GM12878 (cell line): ENCODE results near the gene APOBEC3B. TPM values are rescaled to one million over a fixed set of nuclear protein-coding genes. Genes with fewer than 3 reads are reported as not detected.

Experiments
- ATAC-seq: fragments of 200-7000 bp; cut with Tn5 transposase; 3 replicates; pipeline ENCODE4 v1.9.1; 2020; ENCODE audit warnings: mild to moderate bottlenecking, moderate library complexity
- BruUV-seq: library from RNA; stranded (reverse); fragments of 400-500 nt; replicated peaks from 2 replicates; lab custom pipeline; 2021; lab: Mats Ljungman, UMichigan
- CTCF ChIA-PET: fragments of 300-600 bp; sonication (Branson Sonifier 250); formaldehyde crosslinking; extraction: SDS; loops from one replicate; lab custom pipeline; 2021; ENCODE audit warnings: inconsistent platforms; lab: Yijun Ruan, JAX
- POLR2A ChIA-PET: fragments of 350-600 bp; formaldehyde crosslinking; extraction: SDS; loops from one replicate; lab custom pipeline; 2021; ENCODE audit warnings: inconsistent platforms; lab: Charles Lee
- RAD21 ChIA-PET: fragments of 300-600 bp; sonication (Branson Sonifier 250); formaldehyde crosslinking; loops from one replicate; lab custom pipeline; 2023; ENCODE audit warnings: antibody characterized with exemption; ENCODE audit not compliant: unreplicated experiment; lab: Charles Lee
- SMC1A ChIA-PET: fragments of 300-600 bp; sonication (Branson Sonifier 250); formaldehyde crosslinking; loops from one replicate; lab custom pipeline; 2023; ENCODE audit not compliant: unreplicated experiment, uncharacterized antibody; lab: Charles Lee
- DNase-seq: peaks from one replicate; pipeline ENCODE4 v3.0.0-alpha.2; 2011; ENCODE audit warnings: low read depth, low spot score
- FAIRE-seq: peaks from 3 replicates; lab custom pipeline; 2011; peaks lifted over from hg19 to GRCh38; lab: Jason Lieb, UNC
- H2AFZ ChIP-seq: 2 replicates; pipeline ENCODE4 v1.6.0; 2011; ENCODE audit warnings: low read depth, low read length, control low read depth; ENCODE audit not compliant: control insufficient read depth
- H3K27ac ChIP-seq: 2 replicates; pipeline ENCODE4 v1.5.1; 2011; ENCODE audit warnings: control low read depth; ENCODE audit not compliant: control insufficient read depth, insufficient read depth
- H3K27me3 ChIP-seq, 2 experiments: replicated peaks in 1 of 2; 2 replicates each; pipeline versions ENCODE4 v1.6.0 to v1.6.1; 2011; ENCODE audit warnings: low read length in 1 of 2; ENCODE audit not compliant: control insufficient read depth in 2 of 2, insufficient read depth in 2 of 2
- H3K36me3 ChIP-seq, 2 experiments: 2 replicates each; pipeline ENCODE4 v1.5.1; 2011; ENCODE audit warnings: low read length in 1 of 2; ENCODE audit not compliant: control insufficient read depth in 2 of 2, insufficient read depth in 2 of 2
- H3K4me1 ChIP-seq: 2 replicates; pipeline ENCODE4 v1.6.1; 2011; ENCODE audit warnings: mild to moderate bottlenecking, low read length, moderate library complexity, mixed read lengths; ENCODE audit not compliant: control insufficient read depth, insufficient read depth
- H3K4me2 ChIP-seq: 2 replicates; pipeline ENCODE4 v1.6.0; 2011; ENCODE audit warnings: control low read depth; ENCODE audit not compliant: control insufficient read depth, insufficient read depth
- H3K4me3 ChIP-seq: fragments of 200-600 bp; sonication (generic); 2 replicates; pipeline ENCODE4 v1.5.1; 2016
- H3K79me2 ChIP-seq: 2 replicates; pipeline ENCODE4 v1.6.0; 2011; ENCODE audit warnings: low read length; ENCODE audit not compliant: control insufficient read depth, insufficient read depth
- H3K9ac ChIP-seq: 2 replicates; pipeline ENCODE4 v1.8.0; 2011; ENCODE audit warnings: low read length, control low read depth, mixed read lengths; ENCODE audit not compliant: control insufficient read depth, insufficient read depth
- H3K9me3 ChIP-seq: replicated peaks from 3 replicates; pipeline ENCODE4 v1.5.1; 2011; ENCODE audit warnings: mild to moderate bottlenecking, low read length; ENCODE audit not compliant: control insufficient read depth, insufficient read depth
- H4K20me1 ChIP-seq: 2 replicates; pipeline ENCODE4 v1.6.0; 2011; ENCODE audit not compliant: control insufficient read depth, insufficient read depth
- FOXK2 ChIP-seq: fragments of 450-650 bp; IDR thresholded peaks from 2 replicates; pipeline ENCODE4 v1.6.1; 2017; ENCODE audit warnings: mild to moderate bottlenecking, moderate library complexity
- MTA2 ChIP-seq: fragments of 450-650 bp; IDR thresholded peaks from 2 replicates; pipeline ENCODE4 v1.6.1; 2016; ENCODE audit warnings: low read depth, mild to moderate bottlenecking, moderate library complexity
- POLR2AphosphoS5 ChIP-seq: IDR thresholded peaks from 2 replicates; pipeline ENCODE4 v1.6.1; 2011; ENCODE audit warnings: mild to moderate bottlenecking, low read length, inconsistent platforms
- SKIL ChIP-seq: fragments of 450-650 bp; IDR thresholded peaks from 2 replicates; pipeline ENCODE4 v1.6.1; 2017; ENCODE audit warnings: mild to moderate bottlenecking, low read depth, inconsistent platforms; ENCODE audit not compliant: poor library complexity, severe bottlenecking
- WGBS: methylation state at CpG from one replicate; pipeline ENCODE4 v1.1.6; 2016; ENCODE audit warnings: low lambda C conversion rate; ENCODE audit not compliant: insufficient replicate concordance, insufficient coverage; ENCODE audit errors: missing lambda C conversion rate; 5-methylcytosine and 5-hydroxymethylcytosine counted together
- in situ Hi-C: fragments of 300-500 bp; cut with MboI; formaldehyde crosslinking; loops from 9 replicates; pipeline ENCODE4 v1.14.3; 2018; ENCODE audit warnings: mixed read lengths
- intact Hi-C: fragments of 100-400 bp; cut with micrococcal nuclease; formaldehyde crosslinking; loops from one replicate; pipeline ENCODE4 v1.14.2; 2022; ENCODE audit not compliant: unreplicated experiment
- polyA plus RNA-seq, 11 experiments: library from polyadenylated mRNA; depleted of rRNA in 4 of 11; unstranded in 6 of 11; stranded (reverse) in 5 of 11; fragments of >200 nt; fragmentation: Nextera tagmentation in 4 of 11; fragmentation: Illumina TruSeq in 1 of 11; extraction: Ambion mirVana in 4 of 11; extraction: Trizol in 1 of 11; gene quantifications; 1 replicate in 1 of 11; 2 replicates in 10 of 11; pipeline versions ENCODE4 v1.2.1 to v1.2.3, GENCODE V29; 2011 to 2016; ENCODE audit warnings: inconsistent platforms in 2 of 11, missing spikeins in 2 of 11, low read depth in 1 of 11
- total RNA-seq, 4 experiments: library from RNA; depleted of rRNA in 3 of 4; stranded (reverse); fragments of >200 nt in 3 of 4; fragmentation: Illumina TruSeq in 1 of 4; extraction: Trizol in 1 of 4; gene quantifications; 2 replicates each; pipeline versions ENCODE4 v1.2.1 to v1.2.3, GENCODE V29; 2013 to 2021

APOBEC3B gene
- total and polyA plus RNA-seq, 10 of the 15 experiments (the other 5 are each of a cell fraction or from before 2014, with no cell fraction given): 2.4 to 75.1 (median 30.9) TPM

GRCh38 chr22:38987171-38987895 is 5.2 kb downstream of the APOBEC3B start:
- intact Hi-C loops: no loop called here
- no TSS peak for BruUV-seq

More at GRCh38 chr22:38987171-38987895, 5.2 kb downstream of the APOBEC3B start:
- ChIA-PET POLR2A (no interaction called here), SMC1A (no interaction called here), CTCF (interaction anchor here (0.9 kb wide), 1 partner anchor 218 kb away, joined by 3 read pairs; no protein-coding TSS in a partner anchor), RAD21 (interaction anchor here (0.5 kb wide), 1 partner anchor 160 kb away, joined by 3 read pairs; no protein-coding TSS in a partner anchor)
- no peak overlapping the region for H2AFZ ChIP-seq
- FAIRE-seq (no peak), ATAC-seq (no peak), DNase-seq (no peak)
- in situ Hi-C loops: no loop called here
- H3K79me2 ChIP-seq: no peaks in the 10 kb centered on the region
- no peak overlapping the region for H3K4me2 ChIP-seq
- no peak overlapping the region for H3K4me3 ChIP-seq
- H4K20me1 ChIP-seq: no peaks in the 10 kb centered on the region
- H3K9ac ChIP-seq: no peak overlapping the region
- peaks cover 29% of the 10 kb centered on the region for H3K4me1 ChIP-seq
- 90% methylated on average over 7 of the region's 8 CpGs for WGBS
- no peaks in the 10 kb centered on the region for H3K27me3 ChIP-seq
- H3K9me3 ChIP-seq: peaks cover 6% of the 10 kb centered on the region; the same call in 2 of the 3 replicates
- no peak overlapping the region for H3K27ac ChIP-seq
- TF ChIP-seq POLR2AphosphoS5: no peak
- no peak for TF ChIP-seq MTA2
- TF ChIP-seq SKIL: no peak
- TF ChIP-seq FOXK2: no peak
- no peaks in the 10 kb centered on the region; a peak in 1 of 4 replicates for H3K36me3 ChIP-seq
